ENCODE data around the gene CCNL1.

CCNL1 gene

GRCh38 chr3:157132341-157132740, 27.6 kb downstream of the CCNL1 start:
- Histone ChIP-seq H3K27me3 (ENCODE audit: control insufficient read depth, insufficient read depth, low read length, poor library complexity, severe bottlenecking) (no peaks in the 10 kb centered on the region), H3K4me3 (ENCODE audit: insufficient read depth, low read depth, low read length) (no peak overlapping the region), H3K36me3 (ENCODE audit: control insufficient read depth, insufficient read depth, low read length) (no peaks in the 10 kb centered on the region), H3K27ac (ENCODE audit: insufficient read depth, low read depth, low read length, poor library complexity, severe bottlenecking) (no peak overlapping the region), H3K9me3 (ENCODE audit: control insufficient read depth, low read length) (no peaks in the 10 kb centered on the region), H3K4me1 (ENCODE audit: control insufficient read depth, insufficient read depth, low read length) (peaks cover 17% of the 10 kb centered on the region)
- 88 to 97% methylated on average over 1 of the region's 1 CpG for WGBS, 2 experiments

DNA sequence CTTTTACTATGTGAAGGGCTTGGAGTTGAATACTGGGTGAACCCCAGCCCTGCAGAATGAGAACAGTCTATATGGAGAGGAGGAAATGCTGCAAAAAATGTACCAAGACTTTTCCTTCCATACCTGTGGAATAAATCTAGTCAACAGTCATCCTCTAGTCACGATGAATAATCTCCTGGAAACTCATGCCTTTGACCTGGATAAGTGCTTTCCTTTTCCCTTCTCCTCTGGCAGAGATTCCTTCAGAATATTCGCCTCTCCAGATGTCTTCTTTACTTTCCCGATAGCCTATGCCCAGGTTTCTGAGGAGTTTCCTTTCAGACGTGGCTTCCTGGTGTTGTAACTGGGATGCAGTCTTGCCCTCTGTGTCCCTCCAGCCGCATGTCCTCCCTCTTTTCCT, 28.1 kb downstream of the CCNL1 start:
- Histone ChIP-seq H3K4me1 (ENCODE audit: control insufficient read depth, insufficient read depth, low read length) (peaks cover 17% of the 10 kb centered on the region), H3K4me3 (ENCODE audit: insufficient read depth, low read depth, low read length) (no peak overlapping the region), H3K36me3 (ENCODE audit: control insufficient read depth, insufficient read depth, low read length) (no peaks in the 10 kb centered on the region), H3K27me3 (ENCODE audit: control insufficient read depth, insufficient read depth, low read length, poor library complexity, severe bottlenecking) (no peaks in the 10 kb centered on the region), H3K9me3 (ENCODE audit: control insufficient read depth, low read length) (no peaks in the 10 kb centered on the region), H3K27ac (ENCODE audit: insufficient read depth, low read depth, low read length, poor library complexity, severe bottlenecking) (no peak overlapping the region)
- 92 to 93% methylated on average over 5 of the region's 5 CpGs for WGBS, 2 experiments

DNA sequence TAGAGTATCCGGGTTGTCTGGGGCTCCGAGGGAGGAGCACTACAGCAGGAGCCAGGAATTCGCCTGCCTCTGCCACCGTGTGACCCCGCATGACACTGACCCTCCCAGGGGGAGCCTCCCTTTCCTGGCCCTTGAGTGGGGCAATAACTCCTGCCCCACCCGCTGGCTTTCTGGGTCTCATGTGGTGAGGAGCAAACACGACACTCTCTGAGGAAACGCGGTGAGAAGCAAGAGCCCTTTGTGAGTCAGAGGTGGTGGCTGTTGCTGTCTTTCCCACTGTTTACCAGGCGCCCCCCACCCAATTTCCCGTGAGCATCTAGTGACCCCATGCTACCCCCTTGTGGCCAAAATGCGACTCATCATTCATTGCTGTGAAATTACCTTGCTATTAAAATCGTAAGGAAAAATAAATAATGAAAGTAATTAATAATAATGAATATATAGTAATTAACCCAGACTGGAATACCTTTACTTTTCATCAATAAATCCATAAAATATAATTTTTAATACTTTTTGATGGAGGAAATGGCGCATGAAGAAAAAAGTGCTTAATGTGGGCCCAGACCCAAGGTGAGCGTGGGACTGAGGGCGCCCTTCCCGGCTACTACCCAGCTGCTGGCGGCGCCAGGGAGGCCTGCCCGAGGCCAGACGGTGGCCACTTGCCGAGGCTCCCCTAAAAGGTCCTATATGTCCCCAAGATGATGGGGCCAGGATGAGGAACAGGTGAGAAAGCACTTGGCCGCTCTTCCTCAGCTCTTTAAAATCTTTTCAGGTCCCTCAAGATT, 29.3 kb downstream of the CCNL1 start:
- Histone ChIP-seq H3K27ac (ENCODE audit: insufficient read depth, low read depth, low read length, poor library complexity, severe bottlenecking) (peak overlapping the region; percentile 82), H3K4me3 (ENCODE audit: insufficient read depth, low read depth, low read length) (peak overlapping the region; percentile 5), H3K27me3 (ENCODE audit: control insufficient read depth, insufficient read depth, low read length, poor library complexity, severe bottlenecking) (no peaks in the 10 kb centered on the region)

DNA sequence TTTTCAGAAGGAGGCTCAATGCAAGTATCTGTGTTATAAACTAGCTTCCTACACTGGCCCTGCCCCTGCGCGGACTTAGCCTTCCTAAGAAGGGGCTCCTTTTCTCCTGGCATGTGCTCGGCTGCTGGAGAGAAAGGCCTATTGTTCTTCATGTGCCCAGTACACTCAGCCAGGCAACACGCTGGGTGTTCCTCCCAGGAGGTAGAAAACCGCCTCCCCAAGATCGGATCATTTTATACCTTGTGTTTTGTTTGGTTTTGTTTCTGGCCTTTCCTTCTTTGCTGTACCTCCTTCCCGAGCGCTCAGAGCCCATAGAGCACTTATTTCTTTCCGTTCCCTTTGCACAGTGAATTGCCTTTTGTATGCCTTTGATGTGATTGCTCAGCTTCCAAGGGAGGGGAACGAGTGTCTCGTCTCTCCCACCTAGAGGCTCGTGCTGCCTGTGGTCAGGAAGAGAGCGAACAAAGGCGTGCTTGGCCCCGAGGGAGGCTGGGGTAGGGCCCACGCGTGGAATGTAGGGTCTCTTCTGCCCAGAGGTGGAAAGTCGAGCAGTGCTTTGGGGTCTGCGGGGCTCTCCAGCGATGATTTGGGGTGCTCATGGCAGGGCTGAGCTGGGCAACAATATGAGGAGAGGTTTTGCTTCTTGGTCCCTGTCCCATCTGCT, 30.0 kb downstream of the CCNL1 start:
- Histone ChIP-seq H3K4me3 (ENCODE audit: insufficient read depth, low read depth, low read length) (peak overlapping the region; percentile 5), H3K4me1 (ENCODE audit: control insufficient read depth, insufficient read depth, low read length) (peaks cover 17% of the 10 kb centered on the region), H3K36me3 (ENCODE audit: control insufficient read depth, insufficient read depth, low read length) (no peaks in the 10 kb centered on the region), H3K27me3 (ENCODE audit: control insufficient read depth, insufficient read depth, low read length, poor library complexity, severe bottlenecking) (no peaks in the 10 kb centered on the region), H3K9me3 (ENCODE audit: control insufficient read depth, low read length) (no peaks in the 10 kb centered on the region), H3K27ac (ENCODE audit: insufficient read depth, low read depth, low read length, poor library complexity, severe bottlenecking) (peak overlapping the region; percentile 82)
- 15 to 17% methylated on average over 20 of the region's 20 CpGs for WGBS, 2 experiments

More for the DNA sequence above, 29.3 kb downstream of the CCNL1 start:
- Histone ChIP-seq H3K4me1 (ENCODE audit: control insufficient read depth, insufficient read depth, low read length) (peaks cover 17% of the 10 kb centered on the region), H3K36me3 (ENCODE audit: control insufficient read depth, insufficient read depth, low read length) (no peaks in the 10 kb centered on the region), H3K9me3 (ENCODE audit: control insufficient read depth, low read length) (no peaks in the 10 kb centered on the region)
- 21 to 22% methylated on average over 21 of the region's 23 CpGs for WGBS, 2 experiments

- peaks cover 17% of the 10 kb centered on the region for H3K4me1 ChIP-seq (ENCODE audit: control insufficient read depth, insufficient read depth, low read length)
- H3K9me3 ChIP-seq (ENCODE audit: control insufficient read depth, low read length), result no peaks in the 10 kb centered on the region
- H3K4me3 ChIP-seq (ENCODE audit: insufficient read depth, low read depth, low read length), result no peak overlapping the region
- 85 to 86% methylated on average over 14 of the region's 14 CpGs for WGBS, 2 experiments
- H3K36me3 ChIP-seq (ENCODE audit: control insufficient read depth, insufficient read depth, low read length), result no peaks in the 10 kb centered on the region
- no peaks in the 10 kb centered on the region for H3K27me3 ChIP-seq (ENCODE audit: control insufficient read depth, insufficient read depth, low read length, poor library complexity, severe bottlenecking)
- H3K27ac ChIP-seq (ENCODE audit: insufficient read depth, low read depth, low read length, poor library complexity, severe bottlenecking), result no peak overlapping the region
Observed at GRCh38 chr3:157128771-157129681, 30.9 kb downstream of the CCNL1 start.

- Histone ChIP-seq H3K27me3 (ENCODE audit: control insufficient read depth, insufficient read depth, low read length, poor library complexity, severe bottlenecking) (no peaks in the 10 kb centered on the region), H3K4me3 (ENCODE audit: insufficient read depth, low read depth, low read length) (no peak overlapping the region), H3K4me1 (ENCODE audit: control insufficient read depth, insufficient read depth, low read length) (peaks cover 17% of the 10 kb centered on the region), H3K36me3 (ENCODE audit: control insufficient read depth, insufficient read depth, low read length) (no peaks in the 10 kb centered on the region), H3K27ac (ENCODE audit: insufficient read depth, low read depth, low read length, poor library complexity, severe bottlenecking) (no peak overlapping the region), H3K9me3 (ENCODE audit: control insufficient read depth, low read length) (no peaks in the 10 kb centered on the region)
- WGBS, 2 experiments, result 84 to 89% methylated on average over 8 of the region's 8 CpGs
Observed at GRCh38 chr3:157127831-157128767, 31.8 kb downstream of the CCNL1 start.

GRCh38 chr3:157127268-157127667, 32.7 kb downstream of the CCNL1 start:
- no peaks in the 10 kb centered on the region for H3K27me3 ChIP-seq (ENCODE audit: control insufficient read depth, insufficient read depth, low read length, poor library complexity, severe bottlenecking)
- peaks cover 17% of the 10 kb centered on the region for H3K4me1 ChIP-seq (ENCODE audit: control insufficient read depth, insufficient read depth, low read length)
- H3K9me3 ChIP-seq (ENCODE audit: control insufficient read depth, low read length), result no peaks in the 10 kb centered on the region
- WGBS, 2 experiments, result 83 to 91% methylated on average over 5 of the region's 5 CpGs
- H3K27ac ChIP-seq (ENCODE audit: insufficient read depth, low read depth, low read length, poor library complexity, severe bottlenecking), result no peak overlapping the region
- H3K4me3 ChIP-seq (ENCODE audit: insufficient read depth, low read depth, low read length), result no peak overlapping the region
- H3K36me3 ChIP-seq (ENCODE audit: control insufficient read depth, insufficient read depth, low read length), result no peaks in the 10 kb centered on the region

- Histone ChIP-seq H3K27ac (ENCODE audit: insufficient read depth, low read depth, low read length, poor library complexity, severe bottlenecking) (no peak overlapping the region), H3K36me3 (ENCODE audit: control insufficient read depth, insufficient read depth, low read length) (no peaks in the 10 kb centered on the region), H3K27me3 (ENCODE audit: control insufficient read depth, insufficient read depth, low read length, poor library complexity, severe bottlenecking) (no peaks in the 10 kb centered on the region), H3K9me3 (ENCODE audit: control insufficient read depth, low read length) (no peaks in the 10 kb centered on the region), H3K4me3 (ENCODE audit: insufficient read depth, low read depth, low read length) (no peak overlapping the region), H3K4me1 (ENCODE audit: control insufficient read depth, insufficient read depth, low read length) (peaks cover 17% of the 10 kb centered on the region)
- WGBS, 2 experiments, result 92 to 100% methylated on average over 1 of the region's 1 CpG
Observed at GRCh38 chr3:157126365-157126764, 33.6 kb downstream of the CCNL1 start.

- no peak overlapping the region for H3K27ac ChIP-seq (ENCODE audit: insufficient read depth, low read depth, low read length, poor library complexity, severe bottlenecking)
- no peaks in the 10 kb centered on the region for H3K9me3 ChIP-seq (ENCODE audit: control insufficient read depth, low read length)
- H3K27me3 ChIP-seq (ENCODE audit: control insufficient read depth, insufficient read depth, low read length, poor library complexity, severe bottlenecking), result no peaks in the 10 kb centered on the region
- H3K36me3 ChIP-seq (ENCODE audit: control insufficient read depth, insufficient read depth, low read length), result no peaks in the 10 kb centered on the region
- H3K4me1 ChIP-seq (ENCODE audit: control insufficient read depth, insufficient read depth, low read length), result peaks cover 12% of the 10 kb centered on the region
- H3K4me3 ChIP-seq (ENCODE audit: insufficient read depth, low read depth, low read length), result no peak overlapping the region
Observed at GRCh38 chr3:157125101-157125500, 34.8 kb downstream of the CCNL1 start.

Data from ectodermal cell (in vitro differentiated cells).